Measurements from ENCODE around the gene ACTG1. TPM values are rescaled to one million over a fixed set of nuclear protein-coding genes. Genes with fewer than 3 reads are reported as not detected.
A peak's percentile ranks its signal among the peaks of the same experiment; 100 is the strongest.

The ACTG1 gene
- total and polyA plus RNA-seq, 9 of the 15 experiments (the other 6 are each of a cell fraction or from before 2014, with no cell fraction given) = 224 to 1,775 (median 568) TPM

- peak; percentile 61 for TF ChIP-seq TFAP4 (CRISPR knock-in tag; IDR thresholded peaks at IDR 0.05; ENCODE audit: borderline replicate concordance)
- TF ChIP-seq RBFOX2 (IDR thresholded peaks at IDR 0.05; ENCODE audit: low read depth, low read length) = peak; percentile 84
- no peak for TF ChIP-seq AFF1 (IDR thresholded peaks at IDR 0.05; ENCODE audit: low read depth in 1 of 2, partially characterized antibody in 2 of 2)
- TF ChIP-seq MLX (CRISPR knock-in tag; conservative IDR thresholded peaks at IDR 0.05) = no peak
- peak; percentile 93 for TF ChIP-seq FOXP4 (CRISPR knock-in tag; IDR thresholded peaks at IDR 0.05; ENCODE audit: borderline replicate concordance)
- no peak for TF ChIP-seq ZKSCAN1 (IDR thresholded peaks at IDR 0.05; ENCODE audit: low read depth, low read length)
- peak; percentile 73 for TF ChIP-seq RBM22 (IDR thresholded peaks at IDR 0.05; ENCODE audit: low read depth, low read length, poor library complexity, severe bottlenecking)
- TF ChIP-seq NFRKB (IDR thresholded peaks at IDR 0.05; ENCODE audit: low read depth) = no peak
- TF ChIP-seq ADNP (tag; IDR thresholded peaks at IDR 0.05) = no peak
- TF ChIP-seq ARID3B (CRISPR knock-in tag; IDR thresholded peaks at IDR 0.05; ENCODE audit: borderline replicate concordance) = no peak
- no peak for TF ChIP-seq SIN3B (IDR thresholded peaks at IDR 0.05; ENCODE audit: low read depth)
- TF ChIP-seq IRF9 (tag; IDR thresholded peaks at IDR 0.05) = no peak
- TF ChIP-seq FOXK1 (CRISPR knock-in tag; IDR thresholded peaks at IDR 0.05; ENCODE audit: borderline replicate concordance) = peak; percentile 74
- no peak for TF ChIP-seq ZKSCAN8 (CRISPR knock-in tag; IDR thresholded peaks at IDR 0.05)
Observed at GRCh38 chr17:81510785-81511553, 1.6 kb downstream of the ACTG1 start (continued).

Data from K562 (cell line).